ENCODE results near the gene ARHGAP26. TPM values are rescaled to one million over a fixed set of nuclear protein-coding genes. Genes with fewer than 3 reads are reported as not detected.

The ARHGAP26 gene
- polyA plus RNA-seq, 1 donor (not counting 4 experiments of a cell fraction or from before 2014, with no cell fraction given) = 3.9 TPM

DNA sequence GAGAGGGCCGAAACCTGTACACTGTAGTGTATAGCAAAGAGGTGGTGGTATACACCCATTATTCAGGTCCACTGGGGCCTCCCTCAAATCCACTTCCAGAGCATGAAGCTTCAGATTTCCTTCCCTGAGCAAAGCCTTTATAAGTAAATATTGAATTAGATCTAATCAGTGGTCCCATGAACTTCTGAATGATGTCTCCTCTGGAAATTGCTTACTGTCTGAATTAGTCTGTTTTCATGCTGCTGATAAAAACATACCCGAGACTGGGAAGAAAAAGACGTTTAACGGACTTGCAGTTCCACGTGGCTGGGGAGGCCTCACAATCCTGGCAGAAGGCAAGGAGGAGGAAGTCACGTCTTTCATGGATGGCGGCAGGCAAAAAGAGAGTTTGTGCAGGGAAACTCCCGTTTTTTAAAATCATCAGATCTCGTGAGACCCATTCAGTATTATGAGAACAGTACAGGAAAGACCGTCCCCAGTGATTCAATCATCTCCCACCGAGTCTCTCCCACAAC, 439.8 kb downstream of the ARHGAP26 start:
- Histone ChIP-seq H2AFZ (ENCODE audit: control insufficient read depth, low read length) (no peak overlapping the region), H3K36me3 (ENCODE audit: control insufficient read depth in 2 of 2, extremely low read depth in 1 of 2, insufficient read depth in 2 of 2, low read length in 2 of 2) (peaks cover 0 to 2% of the 10 kb centered on the region in 2 experiments), H3K9ac (ENCODE audit: control insufficient read depth, extremely low read depth, insufficient read depth, low read length) (no peak overlapping the region), H3K4me2 (ENCODE audit: control insufficient read depth, extremely low read depth, insufficient read depth, low read depth, low read length) (no peak overlapping the region), H3K4me3 (ENCODE audit: control insufficient read depth in 2 of 3, extremely low read depth in 1 of 3, insufficient read depth in 2 of 3, low read depth in 1 of 3, low read length in 3 of 3) (no peak overlapping the region), H3K9me3 (ENCODE audit: control insufficient read depth, low read depth, low read length) (no peaks in the 10 kb centered on the region), H3K4me1 (ENCODE audit: control insufficient read depth, extremely low read depth, insufficient read depth, low read length) (peaks cover 33% of the 10 kb centered on the region), H3K9me1 (ENCODE audit: control insufficient read depth, extremely low read depth, insufficient read depth, low read length) (no peaks in the 10 kb centered on the region), H3K27me3 (ENCODE audit: control insufficient read depth, extremely low read depth, insufficient read depth, low read length) (no peaks in the 10 kb centered on the region), H3K79me2 (ENCODE audit: control insufficient read depth, insufficient read depth, low read length) (no peaks in the 10 kb centered on the region), H3K27ac (ENCODE audit: control insufficient read depth, insufficient read depth, low read length) (no peak overlapping the region), H4K20me1 (ENCODE audit: control insufficient read depth, extremely low read depth, insufficient read depth, low read length) (no peaks in the 10 kb centered on the region)
- dilution Hi-C loops (cut with MboI; ENCODE audit: extremely low pct_ligation_motif_present, low sequenced_read_pairs) = no loop called here
- no peak for FAIRE-seq
- no peak for DNase-seq (ENCODE audit: low read depth, low spot score)
- TF ChIP-seq, protein P1, sequence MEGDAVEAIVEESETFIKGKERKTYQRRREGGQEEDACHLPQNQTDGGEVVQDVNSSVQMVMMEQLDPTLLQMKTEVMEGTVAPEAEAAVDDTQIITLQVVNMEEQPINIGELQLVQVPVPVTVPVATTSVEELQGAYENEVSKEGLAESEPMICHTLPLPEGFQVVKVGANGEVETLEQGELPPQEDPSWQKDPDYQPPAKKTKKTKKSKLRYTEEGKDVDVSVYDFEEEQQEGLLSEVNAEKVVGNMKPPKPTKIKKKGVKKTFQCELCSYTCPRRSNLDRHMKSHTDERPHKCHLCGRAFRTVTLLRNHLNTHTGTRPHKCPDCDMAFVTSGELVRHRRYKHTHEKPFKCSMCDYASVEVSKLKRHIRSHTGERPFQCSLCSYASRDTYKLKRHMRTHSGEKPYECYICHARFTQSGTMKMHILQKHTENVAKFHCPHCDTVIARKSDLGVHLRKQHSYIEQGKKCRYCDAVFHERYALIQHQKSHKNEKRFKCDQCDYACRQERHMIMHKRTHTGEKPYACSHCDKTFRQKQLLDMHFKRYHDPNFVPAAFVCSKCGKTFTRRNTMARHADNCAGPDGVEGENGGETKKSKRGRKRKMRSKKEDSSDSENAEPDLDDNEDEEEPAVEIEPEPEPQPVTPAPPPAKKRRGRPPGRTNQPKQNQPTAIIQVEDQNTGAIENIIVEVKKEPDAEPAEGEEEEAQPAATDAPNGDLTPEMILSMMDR (optimal IDR thresholded peaks at IDR 0.05 in 1 of 3, IDR thresholded peaks at IDR 0.05 in 1 of 3, conservative IDR thresholded peaks at IDR 0.05 in 1 of 3; ENCODE audit: extremely low read depth in 1 of 3, insufficient read depth in 2 of 3, low read length in 3 of 3) = no peak
- TF ChIP-seq EZH2 (IDR thresholded peaks at IDR 0.05; ENCODE audit: low read length) = no peak

DNA sequence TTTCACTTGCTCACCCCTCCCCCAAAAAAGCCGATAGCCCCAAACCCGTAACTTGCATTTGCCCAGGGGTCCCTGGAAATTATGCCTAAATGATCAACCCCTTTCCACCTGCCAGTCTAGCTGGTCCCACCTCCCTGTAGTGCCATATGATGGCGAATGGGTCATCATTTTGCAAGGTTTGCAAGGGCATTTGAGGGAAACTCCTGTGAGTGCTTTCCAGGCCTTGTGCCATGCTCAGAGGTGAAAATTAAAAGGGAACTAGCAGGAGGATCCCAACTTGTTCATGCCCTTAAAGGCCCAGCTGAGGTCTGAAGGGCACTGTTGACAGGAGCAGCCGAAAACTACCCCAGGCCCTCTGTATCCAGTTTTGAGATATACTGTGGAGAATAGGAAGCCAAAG, 440.4 kb downstream of the ARHGAP26 start:
- H3K4me1 ChIP-seq (ENCODE audit: control insufficient read depth, extremely low read depth, insufficient read depth, low read length) = peaks cover 27% of the 10 kb centered on the region
- H3K9me3 ChIP-seq (ENCODE audit: control insufficient read depth, low read depth, low read length) = no peaks in the 10 kb centered on the region
- H3K27me3 ChIP-seq (ENCODE audit: control insufficient read depth, extremely low read depth, insufficient read depth, low read length) = no peaks in the 10 kb centered on the region
- no peaks in the 10 kb centered on the region for H3K9me1 ChIP-seq (ENCODE audit: control insufficient read depth, extremely low read depth, insufficient read depth, low read length)
- no peak for DNase-seq (ENCODE audit: low read depth, low spot score)
- H4K20me1 ChIP-seq (ENCODE audit: control insufficient read depth, extremely low read depth, insufficient read depth, low read length) = no peaks in the 10 kb centered on the region
- H3K4me3 ChIP-seq (ENCODE audit: control insufficient read depth in 2 of 3, extremely low read depth in 1 of 3, insufficient read depth in 2 of 3, low read depth in 1 of 3, low read length in 3 of 3) = no peak overlapping the region
- dilution Hi-C loops (cut with MboI; ENCODE audit: extremely low pct_ligation_motif_present, low sequenced_read_pairs) = no loop called here
- no peak overlapping the region for H3K4me2 ChIP-seq (ENCODE audit: control insufficient read depth, extremely low read depth, insufficient read depth, low read depth, low read length)
- peaks cover 0 to 2% of the 10 kb centered on the region in 2 experiments for H3K36me3 ChIP-seq (ENCODE audit: control insufficient read depth in 2 of 2, extremely low read depth in 1 of 2, insufficient read depth in 2 of 2, low read length in 2 of 2)
- no peaks in the 10 kb centered on the region for H3K79me2 ChIP-seq (ENCODE audit: control insufficient read depth, insufficient read depth, low read length)
- no peak for FAIRE-seq
- H2AFZ ChIP-seq (ENCODE audit: control insufficient read depth, low read length) = no peak overlapping the region
- TF ChIP-seq, protein P1 (optimal IDR thresholded peaks at IDR 0.05 in 1 of 3, IDR thresholded peaks at IDR 0.05 in 1 of 3, conservative IDR thresholded peaks at IDR 0.05 in 1 of 3; ENCODE audit: extremely low read depth in 1 of 3, insufficient read depth in 2 of 3, low read length in 3 of 3) = no peak
- no peak for TF ChIP-seq EZH2 (IDR thresholded peaks at IDR 0.05; ENCODE audit: low read length)
- H3K27ac ChIP-seq (ENCODE audit: control insufficient read depth, insufficient read depth, low read length) = no peak overlapping the region
- no peak overlapping the region for H3K9ac ChIP-seq (ENCODE audit: control insufficient read depth, extremely low read depth, insufficient read depth, low read length)

Data from keratinocyte (primary cell).